ENCODE results near the gene ZNF619.

The ZNF619 gene

GRCh38 chr3:40505599-40506462 lies 28.9 kb downstream of the ZNF619 start, which contains the start of gene ZNF620:
ZNF620 (plus strand) TSS chr3:40506039; CDS start chr3:40506353, 314 bp downstream.
- peak within 1 kb of the TSS; percentile 87 for H3K4me2 ChIP-seq (ENCODE audit: low read length)
- peak within 1 kb of the TSS; percentile 95 for H4K12ac ChIP-seq (ENCODE audit: low read depth, low read length)
- peaks cover 2 to 3% of the 10 kb centered on the region in 2 experiments for H3K4me1 ChIP-seq (ENCODE audit: control insufficient read depth in 1 of 2, insufficient read depth in 2 of 2, low read length in 2 of 2)
- H3K4ac ChIP-seq (ENCODE audit: low read depth, low read length), result peak within 1 kb of the TSS; percentile 48
- peak within 1 kb of the TSS; percentile 82 for H3K4me3 ChIP-seq (ENCODE audit: low read depth, low read length)
- peak; percentile 56 to 61 for DNase-seq
- peak within 1 kb of the TSS; percentile 63 for H2BK120ac ChIP-seq (ENCODE audit: insufficient read depth, low read length, poor library complexity)
- peak within 1 kb of the TSS; percentile 16 for H2BK5ac ChIP-seq (ENCODE audit: low read depth, low read length, poor library complexity)
- H4K8ac ChIP-seq (ENCODE audit: low read depth, low read length), result peak within 1 kb of the TSS; percentile 100
- no peaks in the 10 kb centered on the region for H3K36me3 ChIP-seq (ENCODE audit: control insufficient read depth in 1 of 2, insufficient read depth in 2 of 2, low read length in 2 of 2)
- peak within 1 kb of the TSS; percentile 76 for H2AK5ac ChIP-seq (ENCODE audit: low read length)
- peaks cover 7% of the 10 kb centered on the region for H3K79me1 ChIP-seq (ENCODE audit: low read length)
- H3K9me3 ChIP-seq (ENCODE audit: insufficient read depth, low read depth, low read length), result no peaks in the 10 kb centered on the region
- peak within 1 kb of the TSS; percentile 65 for H3K14ac ChIP-seq (ENCODE audit: low read length)
- no peak within 1 kb of the TSS for H2BK12ac ChIP-seq (ENCODE audit: low read length)
- H4K91ac ChIP-seq (ENCODE audit: low read depth, low read length), result peak within 1 kb of the TSS; percentile 83
- H3K27ac ChIP-seq (ENCODE audit: low read depth, low read length), result peak within 1 kb of the TSS; percentile 69
- no CpG with 5 or more reads among the region's 44 CpGs for WGBS (ENCODE audit: extremely low coverage, insufficient coverage, insufficient read length)
- peak within 1 kb of the TSS; percentile 78 for H3K9ac ChIP-seq (ENCODE audit: low read length)
- H3K18ac ChIP-seq (ENCODE audit: low read length), result peak within 1 kb of the TSS; percentile 80
- H3K27me3 ChIP-seq (ENCODE audit: insufficient read depth, low read length), result no peaks in the 10 kb centered on the region
- H3K79me2 ChIP-seq (ENCODE audit: control insufficient read depth, insufficient read depth, low read length, poor library complexity), result peaks cover 5% of the 10 kb centered on the region
- H2AFZ ChIP-seq (ENCODE audit: insufficient read depth, low read length, poor library complexity), result peak within 1 kb of the TSS; percentile 95
- H3K23ac ChIP-seq (ENCODE audit: low read length), result no peak within 1 kb of the TSS

GRCh38 chr3:40511031-40511718 lies 34.3 kb downstream of the ZNF619 start:
- Histone ChIP-seq H4K8ac (ENCODE audit: low read depth, low read length) (no peak overlapping the region), H3K27me3 (ENCODE audit: insufficient read depth, low read length) (no peaks in the 10 kb centered on the region), H3K79me1 (ENCODE audit: low read length) (no peaks in the 10 kb centered on the region), H2BK12ac (ENCODE audit: low read length) (no peak overlapping the region), H3K36me3 (ENCODE audit: control insufficient read depth in 1 of 2, insufficient read depth in 2 of 2, low read length in 2 of 2) (peaks cover 10 to 12% of the 10 kb centered on the region in 2 experiments), H4K12ac (ENCODE audit: low read depth, low read length) (no peak overlapping the region), H3K9me3 (ENCODE audit: insufficient read depth, low read depth, low read length) (no peaks in the 10 kb centered on the region), H3K14ac (ENCODE audit: low read length) (no peak overlapping the region), H4K91ac (ENCODE audit: low read depth, low read length) (no peak overlapping the region), H3K4me2 (ENCODE audit: low read length) (no peak overlapping the region), H3K23ac (ENCODE audit: low read length) (no peak overlapping the region), H3K4me1 (ENCODE audit: control insufficient read depth in 1 of 2, insufficient read depth in 2 of 2, low read length in 2 of 2) (no peaks in the 10 kb centered on the region), H3K9ac (ENCODE audit: low read length) (no peak overlapping the region), H2AFZ (ENCODE audit: insufficient read depth, low read length, poor library complexity) (no peak overlapping the region), H3K4ac (ENCODE audit: low read depth, low read length) (no peak overlapping the region), H3K4me3 (ENCODE audit: low read depth, low read length) (no peak overlapping the region), H2BK120ac (ENCODE audit: insufficient read depth, low read length, poor library complexity) (no peak overlapping the region), H2BK5ac (ENCODE audit: low read depth, low read length, poor library complexity) (no peak overlapping the region), H3K18ac (ENCODE audit: low read length) (no peak overlapping the region), H3K27ac (ENCODE audit: low read depth, low read length) (no peak overlapping the region), H2AK5ac (ENCODE audit: low read length) (no peak overlapping the region), H3K79me2 (ENCODE audit: control insufficient read depth, insufficient read depth, low read length, poor library complexity) (no peaks in the 10 kb centered on the region)
- WGBS (ENCODE audit: extremely low coverage, insufficient coverage, insufficient read length), result no CpG with 5 or more reads among the region's 1 CpG
- no peak for DNase-seq

GRCh38 chr3:40516201-40516600 lies 39.3 kb downstream of the ZNF619 start:
- no peak overlapping the region for H2BK5ac ChIP-seq (ENCODE audit: low read depth, low read length, poor library complexity)
- no CpG with 5 or more reads among the region's 5 CpGs for WGBS (ENCODE audit: extremely low coverage, insufficient coverage, insufficient read length)

GRCh38 chr3:40518067-40518466 lies 41.1 kb downstream of the ZNF619 start:
- H2BK12ac ChIP-seq (ENCODE audit: low read length), result no peak overlapping the region
- H3K27ac ChIP-seq (ENCODE audit: low read depth, low read length), result no peak overlapping the region
- no peak overlapping the region for H2BK5ac ChIP-seq (ENCODE audit: low read depth, low read length, poor library complexity)
- no peak overlapping the region for H3K23ac ChIP-seq (ENCODE audit: low read length)
- no CpG with 5 or more reads among the region's 1 CpG for WGBS (ENCODE audit: extremely low coverage, insufficient coverage, insufficient read length)
- H2AFZ ChIP-seq (ENCODE audit: insufficient read depth, low read length, poor library complexity), result no peak overlapping the region
- H3K4ac ChIP-seq (ENCODE audit: low read depth, low read length), result no peak overlapping the region
- no peak overlapping the region for H3K14ac ChIP-seq (ENCODE audit: low read length)
- no peak for DNase-seq
- H4K12ac ChIP-seq (ENCODE audit: low read depth, low read length), result no peak overlapping the region
- H4K8ac ChIP-seq (ENCODE audit: low read depth, low read length), result no peak overlapping the region
- H3K4me2 ChIP-seq (ENCODE audit: low read length), result no peak overlapping the region
- no peaks in the 10 kb centered on the region for H3K79me2 ChIP-seq (ENCODE audit: control insufficient read depth, insufficient read depth, low read length, poor library complexity)
- no peak overlapping the region for H2AK5ac ChIP-seq (ENCODE audit: low read length)
- H3K36me3 ChIP-seq (ENCODE audit: control insufficient read depth in 1 of 2, insufficient read depth in 2 of 2, low read length in 2 of 2), result peaks cover 9 to 11% of the 10 kb centered on the region in 2 experiments
- H3K9me3 ChIP-seq (ENCODE audit: insufficient read depth, low read depth, low read length), result no peaks in the 10 kb centered on the region
- H3K9ac ChIP-seq (ENCODE audit: low read length), result no peak overlapping the region
- H3K18ac ChIP-seq (ENCODE audit: low read length), result no peak overlapping the region
- H3K4me1 ChIP-seq (ENCODE audit: control insufficient read depth in 1 of 2, insufficient read depth in 2 of 2, low read length in 2 of 2), result no peaks in the 10 kb centered on the region
- no peaks in the 10 kb centered on the region for H3K79me1 ChIP-seq (ENCODE audit: low read length)
- no peak overlapping the region for H2BK120ac ChIP-seq (ENCODE audit: insufficient read depth, low read length, poor library complexity)
- H3K27me3 ChIP-seq (ENCODE audit: insufficient read depth, low read length), result no peaks in the 10 kb centered on the region
- no peak overlapping the region for H3K4me3 ChIP-seq (ENCODE audit: low read depth, low read length)
- H4K91ac ChIP-seq (ENCODE audit: low read depth, low read length), result no peak overlapping the region

More at GRCh38 chr3:40516201-40516600, 39.3 kb downstream of the ZNF619 start:
- H3K27ac ChIP-seq (ENCODE audit: low read depth, low read length), result no peak overlapping the region
- no peaks in the 10 kb centered on the region for H3K79me1 ChIP-seq (ENCODE audit: low read length)
- no peaks in the 10 kb centered on the region for H3K9me3 ChIP-seq (ENCODE audit: insufficient read depth, low read depth, low read length)
- no peak overlapping the region for H2AFZ ChIP-seq (ENCODE audit: insufficient read depth, low read length, poor library complexity)
- no peak overlapping the region for H4K8ac ChIP-seq (ENCODE audit: low read depth, low read length)
- H3K23ac ChIP-seq (ENCODE audit: low read length), result no peak overlapping the region
- no peak overlapping the region for H2BK12ac ChIP-seq (ENCODE audit: low read length)
- peak; percentile 38 to 91 for DNase-seq
- no peak overlapping the region for H3K4me2 ChIP-seq (ENCODE audit: low read length)
- no peak overlapping the region for H4K91ac ChIP-seq (ENCODE audit: low read depth, low read length)
- H3K36me3 ChIP-seq (ENCODE audit: control insufficient read depth in 1 of 2, insufficient read depth in 2 of 2, low read length in 2 of 2), result peaks cover 12 to 16% of the 10 kb centered on the region in 2 experiments
- H2AK5ac ChIP-seq (ENCODE audit: low read length), result no peak overlapping the region
- no peak overlapping the region for H3K4me3 ChIP-seq (ENCODE audit: low read depth, low read length)
- H3K14ac ChIP-seq (ENCODE audit: low read length), result no peak overlapping the region
- H2BK120ac ChIP-seq (ENCODE audit: insufficient read depth, low read length, poor library complexity), result no peak overlapping the region
- H4K12ac ChIP-seq (ENCODE audit: low read depth, low read length), result no peak overlapping the region
- no peak overlapping the region for H3K4ac ChIP-seq (ENCODE audit: low read depth, low read length)
- no peak overlapping the region for H3K9ac ChIP-seq (ENCODE audit: low read length)
- H3K27me3 ChIP-seq (ENCODE audit: insufficient read depth, low read length), result no peaks in the 10 kb centered on the region
- H3K18ac ChIP-seq (ENCODE audit: low read length), result no peak overlapping the region
- H3K4me1 ChIP-seq (ENCODE audit: control insufficient read depth in 1 of 2, insufficient read depth in 2 of 2, low read length in 2 of 2), result no peaks in the 10 kb centered on the region
- no peaks in the 10 kb centered on the region for H3K79me2 ChIP-seq (ENCODE audit: control insufficient read depth, insufficient read depth, low read length, poor library complexity)
